GM19455 (cell line): ENCODE data around the gene LRRC3B.

ENCODE experiments used
- ATAC-seq: cut with Tn5 transposase; IDR thresholded peaks from one replicate; pipeline ENCODE4 v1.9.1; 2021; ENCODE audit not compliant: unreplicated experiment

Gene LRRC3B

DNA sequence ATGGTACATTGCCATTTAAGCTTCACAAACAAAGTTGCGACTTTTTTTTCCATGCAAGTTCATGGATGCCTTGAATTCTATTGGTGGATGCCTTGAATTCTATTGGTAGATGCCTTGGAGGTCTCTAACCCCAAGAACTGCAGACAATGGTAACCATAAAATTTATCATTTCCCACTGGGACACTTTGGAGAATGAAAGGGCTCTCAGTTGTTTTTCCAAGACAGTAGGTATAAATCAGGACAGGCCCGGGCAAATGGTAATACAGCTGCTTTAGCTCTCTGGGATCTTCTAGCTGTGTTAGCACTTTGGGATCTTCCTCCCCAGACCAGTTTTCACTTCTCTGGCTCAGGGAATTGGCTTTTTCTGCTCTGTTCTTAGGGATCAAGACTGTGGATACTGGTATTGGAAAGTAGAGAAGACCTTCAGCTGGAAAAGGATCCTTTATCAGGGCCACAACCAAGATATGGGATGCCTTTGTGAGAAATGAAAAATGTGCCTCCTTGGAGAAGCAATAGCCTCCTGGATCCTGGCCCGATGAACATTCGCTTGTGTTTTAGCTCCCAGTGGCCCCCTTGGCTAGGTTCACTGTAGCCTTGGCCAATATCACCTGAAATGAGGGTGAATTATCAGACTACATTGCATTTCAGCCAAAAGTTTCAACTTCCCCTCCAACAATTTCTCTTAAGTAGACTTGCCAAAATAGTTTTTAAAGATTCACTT, 8.3 kb downstream of the LRRC3B start:
- no peak for ATAC-seq

- no peak for ATAC-seq
Observed at GRCh38 chr3:26631390-26631738, 8.8 kb downstream of the LRRC3B start.

GRCh38 chr3:26634601-26635000, 12.0 kb downstream of the LRRC3B start:
- no peak for ATAC-seq

DNA sequence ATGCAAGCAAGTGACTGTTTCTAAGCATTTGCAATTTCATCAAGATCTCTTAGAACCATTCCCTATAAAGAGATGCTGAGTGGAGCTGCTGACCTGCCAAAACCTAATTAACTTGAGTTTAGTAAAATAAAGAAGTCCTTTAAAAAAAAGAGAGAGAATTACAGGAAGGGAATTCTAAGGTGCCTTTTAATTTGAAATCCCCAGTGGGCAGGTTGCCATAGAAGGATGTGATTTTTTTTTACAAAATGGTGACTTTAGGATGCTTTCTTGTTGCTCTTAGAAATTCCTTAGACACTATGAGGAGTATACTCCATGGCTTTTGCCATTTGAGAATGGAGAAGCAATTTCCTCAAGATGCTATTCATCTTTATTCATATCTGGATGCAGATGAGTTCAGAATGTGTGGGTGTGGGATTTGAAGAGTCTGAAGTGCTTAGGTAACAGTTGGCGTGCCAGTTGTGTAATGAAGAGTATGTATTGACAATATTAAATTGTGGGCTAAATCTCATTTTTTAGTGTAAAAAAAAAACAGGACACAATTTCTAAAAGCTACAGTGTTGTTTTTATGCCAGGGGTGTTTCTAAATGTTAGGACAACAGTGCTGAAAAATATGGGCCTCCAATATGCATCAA, 13.6 kb downstream of the LRRC3B start:
- ATAC-seq: no peak

DNA sequence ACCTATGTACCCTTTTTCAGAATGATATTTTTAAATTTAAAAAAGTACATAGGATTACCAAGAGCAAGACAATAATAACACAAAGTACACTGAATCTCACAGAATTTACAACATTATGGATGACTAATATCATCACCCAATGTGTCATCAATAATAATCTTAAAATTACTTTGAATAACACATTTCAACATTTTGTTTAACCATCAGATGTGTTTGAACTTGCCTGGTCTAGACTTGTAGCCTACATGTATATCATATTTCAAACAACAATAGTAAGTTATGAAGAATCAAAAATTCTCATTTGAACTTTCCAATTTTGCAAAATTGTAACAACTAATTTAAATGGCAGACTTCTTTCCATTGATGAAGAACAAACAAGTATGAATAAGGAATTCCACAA, 15.1 kb downstream of the LRRC3B start:
- ATAC-seq: no peak

DNA sequence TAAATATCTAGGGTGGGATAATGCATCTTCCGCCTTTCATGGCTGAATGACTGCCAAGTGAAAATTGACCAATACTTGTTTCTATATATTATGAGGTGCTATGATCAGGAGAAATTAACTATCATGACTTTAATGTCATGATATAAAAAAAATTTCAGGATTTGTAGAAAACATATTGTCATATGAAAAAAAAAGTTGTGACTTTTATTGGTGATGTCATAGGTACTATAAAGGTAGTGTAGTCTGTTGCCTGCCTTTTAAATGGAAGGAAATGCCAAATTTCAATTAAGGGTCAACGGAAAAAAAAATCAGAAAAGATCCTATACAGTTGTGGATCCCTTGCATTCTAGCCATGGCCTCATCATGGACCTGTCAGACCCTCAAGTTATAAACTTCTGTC, 15.5 kb downstream of the LRRC3B start:
- no peak for ATAC-seq

DNA sequence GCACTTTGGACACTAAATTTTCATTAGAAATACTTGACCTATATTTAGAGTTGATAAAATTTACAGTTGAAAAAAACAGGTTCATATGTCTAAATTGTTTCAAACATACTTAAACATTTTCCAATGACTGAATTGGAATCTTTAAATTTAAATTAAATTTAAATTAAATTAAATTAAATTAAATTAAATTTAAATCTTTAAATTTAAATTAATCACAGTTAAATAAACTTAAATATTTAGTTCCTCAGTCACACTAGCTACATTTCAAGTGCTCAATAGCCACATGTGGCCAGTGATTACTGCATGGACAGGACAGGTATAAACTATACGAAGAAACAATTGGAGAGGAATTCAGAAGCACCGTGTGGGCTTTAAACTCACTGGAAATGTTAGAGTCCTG, 16.8 kb downstream of the LRRC3B start:
- no peak for ATAC-seq

- ATAC-seq: no peak
Observed at GRCh38 chr3:26647078-26647477, 24.5 kb downstream of the LRRC3B start.

GRCh38 chr3:26648461-26648860, 25.9 kb downstream of the LRRC3B start:
- ATAC-seq: no peak

GRCh38 chr3:26652164-26652563, 29.6 kb downstream of the LRRC3B start:
- no peak for ATAC-seq

GRCh38 chr3:26653811-26654425, 31.3 kb downstream of the LRRC3B start:
- ATAC-seq: no peak

- ATAC-seq: no peak
Observed at GRCh38 chr3:26655231-26655630, 32.7 kb downstream of the LRRC3B start.

DNA sequence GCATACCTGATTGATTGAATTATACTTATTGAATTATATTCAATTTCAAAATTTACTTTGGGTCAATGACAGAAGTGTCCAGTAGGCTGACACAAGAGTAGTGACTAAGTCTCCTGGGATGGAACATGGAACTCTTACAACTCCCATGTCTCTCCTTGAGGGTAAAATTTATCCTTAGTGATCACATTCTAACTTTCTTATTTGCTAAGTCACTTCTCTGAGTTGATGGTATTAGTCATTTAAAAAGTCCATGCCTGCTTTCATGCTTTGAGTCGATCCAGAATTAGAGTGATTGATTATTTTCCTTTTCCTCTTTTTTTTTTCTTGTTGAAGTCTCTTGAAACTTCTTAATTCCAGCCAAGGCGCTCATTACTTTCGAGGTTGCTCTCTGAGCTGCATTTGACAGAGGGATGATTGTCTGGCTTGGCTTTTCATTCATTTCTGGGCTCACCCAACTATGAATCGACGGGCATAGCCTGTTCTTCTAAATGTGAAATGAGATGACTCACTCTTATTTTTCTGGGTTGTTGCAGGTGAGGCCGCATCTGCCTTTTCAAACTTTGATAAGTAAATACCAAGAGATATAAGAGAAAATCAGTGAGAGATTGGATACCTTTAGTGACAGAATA, 34.9 kb downstream of the LRRC3B start:
- no peak for ATAC-seq

DNA sequence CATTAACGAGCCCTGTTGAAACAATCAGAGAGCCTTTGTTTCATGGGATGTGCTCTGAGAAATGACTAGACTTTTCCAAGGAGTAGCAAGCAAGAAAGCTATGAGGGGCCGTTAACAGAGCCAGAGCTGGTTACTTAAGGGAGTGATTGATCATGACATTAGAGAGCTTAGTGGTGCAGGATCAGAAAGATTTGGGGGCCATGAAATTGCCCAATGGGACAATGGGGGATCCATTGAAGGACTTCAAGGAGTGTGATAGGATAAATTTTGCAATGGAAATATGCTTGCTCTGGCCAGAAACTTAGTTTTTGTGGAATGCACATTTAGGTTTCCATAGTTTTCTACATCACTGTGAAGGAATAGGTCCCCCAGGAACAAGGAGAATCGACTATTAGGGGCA, 45.6 kb downstream of the LRRC3B start:
- ATAC-seq: no peak

- no peak for ATAC-seq
Observed at GRCh38 chr3:26668696-26669095, 46.1 kb downstream of the LRRC3B start.

- ATAC-seq: no peak
Observed at GRCh38 chr3:26675336-26675735, 52.8 kb downstream of the LRRC3B start.

DNA sequence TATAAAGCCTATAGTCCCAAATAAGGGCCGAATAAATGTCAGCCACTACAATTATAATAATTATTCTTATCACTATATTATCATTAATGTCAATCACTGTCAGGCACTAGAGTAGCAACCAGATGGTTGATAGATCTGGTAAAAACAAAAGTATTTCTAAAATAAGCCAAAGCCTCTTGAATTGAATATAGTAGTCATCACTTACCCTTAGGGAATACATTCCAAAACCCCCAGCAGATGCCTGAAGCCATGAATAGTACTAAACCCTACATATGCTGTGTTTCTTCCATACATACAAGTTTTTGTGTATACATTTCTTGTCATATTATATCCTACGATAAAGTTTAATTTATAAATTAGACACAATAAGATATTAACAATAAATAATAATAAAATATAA, 59.1 kb downstream of the LRRC3B start:
- no peak for ATAC-seq

GRCh38 chr3:26682406-26682805, 59.8 kb downstream of the LRRC3B start:
- no peak for ATAC-seq

GRCh38 chr3:26683902-26684301, 61.3 kb downstream of the LRRC3B start:
- no peak for ATAC-seq

GRCh38 chr3:26687466-26687865, 64.9 kb downstream of the LRRC3B start:
- ATAC-seq: no peak

GRCh38 chr3:26699553-26699952, 77.0 kb downstream of the LRRC3B start:
- no peak for ATAC-seq

- no peak for ATAC-seq
Observed at GRCh38 chr3:26703519-26703918, 80.9 kb downstream of the LRRC3B start.
